ENCODE measurements around the gene FSCN2. TPM values are rescaled to one million over a fixed set of nuclear protein-coding genes. Genes with fewer than 3 reads are reported as not detected.

FSCN2 gene
- total and polyA plus RNA-seq, 9 donors: 0.13 to 6.4 (median 3.0) TPM

DNA sequence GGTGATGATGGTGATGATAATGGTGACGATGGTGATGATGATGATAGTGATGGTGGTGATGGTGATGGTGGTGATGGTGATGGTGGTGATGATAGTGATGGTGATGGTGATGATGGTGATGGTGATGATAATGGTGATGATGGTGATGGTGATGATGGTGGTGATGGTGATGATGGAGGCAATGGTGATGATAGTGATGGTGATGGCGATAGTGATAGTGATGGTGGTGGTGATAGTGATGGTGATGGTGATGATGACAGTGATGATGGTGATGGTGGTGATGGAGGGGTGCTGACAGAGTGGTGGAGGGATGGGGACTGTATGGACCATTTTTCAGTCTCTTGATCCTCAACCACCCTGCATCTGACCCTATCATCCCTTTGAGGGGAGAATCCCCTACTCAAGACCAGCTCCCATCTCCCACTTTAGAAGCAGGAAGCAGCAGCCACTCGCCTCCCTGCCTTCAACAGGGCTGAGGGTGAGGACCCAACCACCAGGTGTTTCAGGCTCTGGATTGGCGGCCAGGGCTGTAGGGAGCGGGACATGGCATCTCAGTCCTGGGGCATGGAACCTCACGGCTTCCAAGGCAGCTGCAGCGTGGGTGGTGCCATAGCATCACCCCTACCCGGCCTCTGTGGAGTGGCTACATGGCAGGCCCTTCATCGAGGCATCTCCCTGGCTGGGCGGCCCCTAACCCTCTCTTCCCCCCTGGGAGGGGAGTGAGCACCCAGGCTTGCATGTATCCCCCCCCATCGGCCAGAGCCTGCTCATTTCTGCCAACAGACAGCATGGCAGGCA is 4.5 kb downstream of the FSCN2 start:
- Histone ChIP-seq H3K27me3 (peaks cover under 1% of the 10 kb centered on the region), H3K27ac (no peak overlapping the region), H3K4me1 (ENCODE audit: insufficient read depth) (peaks cover 2% of the 10 kb centered on the region), H3K4me3 (no peak overlapping the region), H3K9me3 (no peaks in the 10 kb centered on the region), H3K36me3 (no peaks in the 10 kb centered on the region)
- no peak for DNase-seq
- TF ChIP-seq EP300 (IDR thresholded peaks at IDR 0.05) (no peak), POLR2A (IDR thresholded peaks at IDR 0.05) (no peak)
- TF ChIP-seq, protein P1, sequence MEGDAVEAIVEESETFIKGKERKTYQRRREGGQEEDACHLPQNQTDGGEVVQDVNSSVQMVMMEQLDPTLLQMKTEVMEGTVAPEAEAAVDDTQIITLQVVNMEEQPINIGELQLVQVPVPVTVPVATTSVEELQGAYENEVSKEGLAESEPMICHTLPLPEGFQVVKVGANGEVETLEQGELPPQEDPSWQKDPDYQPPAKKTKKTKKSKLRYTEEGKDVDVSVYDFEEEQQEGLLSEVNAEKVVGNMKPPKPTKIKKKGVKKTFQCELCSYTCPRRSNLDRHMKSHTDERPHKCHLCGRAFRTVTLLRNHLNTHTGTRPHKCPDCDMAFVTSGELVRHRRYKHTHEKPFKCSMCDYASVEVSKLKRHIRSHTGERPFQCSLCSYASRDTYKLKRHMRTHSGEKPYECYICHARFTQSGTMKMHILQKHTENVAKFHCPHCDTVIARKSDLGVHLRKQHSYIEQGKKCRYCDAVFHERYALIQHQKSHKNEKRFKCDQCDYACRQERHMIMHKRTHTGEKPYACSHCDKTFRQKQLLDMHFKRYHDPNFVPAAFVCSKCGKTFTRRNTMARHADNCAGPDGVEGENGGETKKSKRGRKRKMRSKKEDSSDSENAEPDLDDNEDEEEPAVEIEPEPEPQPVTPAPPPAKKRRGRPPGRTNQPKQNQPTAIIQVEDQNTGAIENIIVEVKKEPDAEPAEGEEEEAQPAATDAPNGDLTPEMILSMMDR (IDR thresholded peaks at IDR 0.05): no peak
- intact Hi-C loops (cut with DNase I): no loop called here
- WGBS, 3 donors: 87 to 88% (median 88%) methylated on average over 11 of the region's 11 CpGs

GRCh38 chr17:81533339-81534141 is 5.4 kb downstream of the FSCN2 start:
- H3K27me3 ChIP-seq: no peaks in the 10 kb centered on the region
- WGBS, 3 donors: 63 to 72% (median 67%) methylated on average over 21 of the region's 21 CpGs

DNA sequence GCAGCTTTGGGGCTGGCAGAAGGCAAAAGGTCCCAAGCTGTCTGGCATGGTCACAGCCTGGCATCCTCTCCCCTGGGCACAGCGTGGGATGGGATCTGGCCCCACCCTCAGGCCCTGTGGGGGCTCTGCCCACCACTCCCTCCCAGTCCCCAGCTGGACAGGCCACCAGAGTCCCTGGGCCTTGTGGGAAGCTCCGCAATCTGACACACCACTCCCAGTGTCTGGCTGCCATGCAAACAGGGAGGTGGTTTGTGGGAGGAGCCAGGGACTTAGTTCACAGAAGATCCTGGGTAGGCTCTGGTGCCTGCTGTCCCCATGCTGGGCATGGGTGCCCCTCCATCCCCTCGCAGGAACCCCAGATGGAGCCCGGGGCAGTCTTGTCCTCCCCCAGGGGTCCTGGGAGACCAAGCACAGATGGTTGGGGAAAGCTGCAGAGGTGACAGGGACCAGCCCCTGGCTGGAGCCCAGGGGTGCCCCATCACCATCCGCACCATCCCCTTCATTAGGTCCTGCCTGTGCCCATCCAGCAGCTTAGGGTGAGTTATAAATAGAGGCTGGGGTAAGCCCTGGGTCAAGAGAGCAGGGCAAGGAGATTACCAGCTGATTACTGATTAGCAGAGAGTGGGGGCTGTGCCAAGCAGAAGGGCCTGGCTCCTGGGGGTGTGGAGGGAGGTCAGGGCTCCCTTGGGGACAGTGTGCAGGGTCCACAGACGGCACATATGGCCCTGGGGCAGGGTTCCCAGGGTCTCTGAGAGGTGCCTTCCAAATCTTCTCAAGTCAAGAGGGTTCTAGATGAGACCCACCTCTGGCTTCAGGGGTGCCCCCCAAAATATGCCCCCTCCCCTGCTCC is 6.2 kb downstream of the FSCN2 start:
- DNase-seq: no peak
- H3K9me3 ChIP-seq: no peaks in the 10 kb centered on the region
- intact Hi-C loops (cut with DNase I): no loop called here
- 57 to 61% (median 58%) methylated on average over 5 to 6 of the region's 6 CpGs for WGBS, 3 donors
- H3K36me3 ChIP-seq: no peaks in the 10 kb centered on the region
- H3K27ac ChIP-seq: no peak overlapping the region
- no peaks in the 10 kb centered on the region for H3K27me3 ChIP-seq
- TF ChIP-seq POLR2A (IDR thresholded peaks at IDR 0.05) (no peak), EP300 (IDR thresholded peaks at IDR 0.05) (no peak)
- TF ChIP-seq, protein P1 (IDR thresholded peaks at IDR 0.05): no peak
- peaks cover 2% of the 10 kb centered on the region for H3K4me1 ChIP-seq (ENCODE audit: insufficient read depth)
- no peak overlapping the region for H3K4me3 ChIP-seq

More at GRCh38 chr17:81533339-81534141, 5.4 kb downstream of the FSCN2 start:
- intact Hi-C loops (cut with DNase I): no loop called here
- H3K36me3 ChIP-seq: no peaks in the 10 kb centered on the region
- no peak for DNase-seq
- no peak overlapping the region for H3K4me3 ChIP-seq
- H3K9me3 ChIP-seq: no peaks in the 10 kb centered on the region
- H3K4me1 ChIP-seq (ENCODE audit: insufficient read depth): peaks cover 2% of the 10 kb centered on the region
- H3K27ac ChIP-seq: no peak overlapping the region
- TF ChIP-seq POLR2A (IDR thresholded peaks at IDR 0.05) (no peak), EP300 (IDR thresholded peaks at IDR 0.05) (no peak)
- TF ChIP-seq, protein P1 (IDR thresholded peaks at IDR 0.05): no peak

DNA sequence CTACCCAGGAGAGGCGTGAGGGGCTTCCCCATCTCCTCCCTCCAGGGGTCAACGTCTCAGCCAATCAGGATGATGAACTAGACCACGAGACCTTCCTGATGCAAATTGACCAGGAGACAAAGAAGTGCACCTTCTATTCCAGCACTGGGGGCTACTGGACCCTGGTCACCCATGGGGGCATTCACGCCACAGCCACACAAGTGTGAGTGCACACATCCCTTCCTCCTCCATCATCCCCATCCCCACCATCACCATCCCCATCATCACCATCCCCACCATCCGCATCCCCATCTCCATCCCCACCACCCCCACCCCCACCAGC is 6.8 kb downstream of the FSCN2 start:
- DNase-seq: no peak
- Histone ChIP-seq H3K9me3 (no peaks in the 10 kb centered on the region), H3K27me3 (no peaks in the 10 kb centered on the region), H3K36me3 (no peaks in the 10 kb centered on the region), H3K4me3 (no peak overlapping the region), H3K27ac (no peak overlapping the region), H3K4me1 (ENCODE audit: insufficient read depth) (peaks cover 2% of the 10 kb centered on the region)
- WGBS, 3 donors: 79 to 92% (median 88%) methylated on average over 5 of the region's 5 CpGs
- TF ChIP-seq, protein P1 (IDR thresholded peaks at IDR 0.05): no peak
- no peak for TF ChIP-seq EP300 (IDR thresholded peaks at IDR 0.05)
- no peak for TF ChIP-seq POLR2A (IDR thresholded peaks at IDR 0.05)
- intact Hi-C loops (cut with DNase I): no loop called here
